ENCODE measurements around the gene OR56A5. TPM values are rescaled to one million over a fixed set of nuclear protein-coding genes. Genes with fewer than 3 reads are reported as not detected.

OR56A5 gene
- total and polyA plus RNA-seq, 8 donors = not detected

- Histone ChIP-seq H3K27ac (no peak overlapping the region), H3K27me3 (peaks cover 0 to 9% (median 0%) of the 10 kb centered on the region in 3 donors), H3K4me1 (no peaks in the 10 kb centered on the region), H3K9me3 (no peaks in the 10 kb centered on the region), H3K36me3 (no peaks in the 10 kb centered on the region), H3K4me3 (no peak overlapping the region)
- 37 to 66% (median 49%) methylated on average over 3 of the region's 3 CpGs for WGBS, 5 donors
- no peak for TF ChIP-seq CTCF (IDR thresholded peaks at IDR 0.05)
- no peak for TF ChIP-seq POLR2A (IDR thresholded peaks at IDR 0.05)
- no peak for TF ChIP-seq POLR2AphosphoS5 (IDR thresholded peaks at IDR 0.05)
- TF ChIP-seq EP300 (IDR thresholded peaks at IDR 0.05) = no peak
- no peak for DNase-seq
- intact Hi-C loops (cut with DNase I; ENCODE audit: low total_unique reads) = no loop called here
Observed at GRCh38 chr11:5992150-5992549, 23.9 kb upstream of the OR56A5 start.

GRCh38 chr11:5989203-5989602 lies 20.9 kb upstream of the OR56A5 start:
- WGBS, 5 donors = 43 to 63% (median 50%) methylated on average over 4 of the region's 4 CpGs
- Histone ChIP-seq H3K27ac (no peak overlapping the region), H3K27me3 (peaks cover 0 to 7% (median 0%) of the 10 kb centered on the region in 3 donors), H3K36me3 (no peaks in the 10 kb centered on the region), H3K9me3 (no peaks in the 10 kb centered on the region), H3K4me3 (no peak overlapping the region), H3K4me1 (no peaks in the 10 kb centered on the region)
- intact Hi-C loops (cut with DNase I; ENCODE audit: low total_unique reads) = no loop called here
- TF ChIP-seq POLR2A (IDR thresholded peaks at IDR 0.05) (no peak), EP300 (IDR thresholded peaks at IDR 0.05) (no peak), CTCF (IDR thresholded peaks at IDR 0.05) (no peak), POLR2AphosphoS5 (IDR thresholded peaks at IDR 0.05) (no peak)
- no peak for DNase-seq

GRCh38 chr11:5986885-5987284 lies 18.6 kb upstream of the OR56A5 start, which contains the start of gene OR52L1:
TSS of gene OR52L1 (minus strand) at chr11:5986985. CDS start at chr11:5986930, 55 bp downstream.
- no peak for DNase-seq
- Histone ChIP-seq H3K4me1 (no peaks in the 10 kb centered on the region), H3K36me3 (no peaks in the 10 kb centered on the region), H3K4me3 (no peak within 1 kb of the TSS), H3K9me3 (peaks cover 0 to 4% (median 0%) of the 10 kb centered on the region in 4 donors), H3K27me3 (peaks cover 0 to 14% (median 0%) of the 10 kb centered on the region in 3 donors), H3K27ac (no peak within 1 kb of the TSS)
- TF ChIP-seq CTCF (IDR thresholded peaks at IDR 0.05) (no peak), EP300 (IDR thresholded peaks at IDR 0.05) (no peak), POLR2AphosphoS5 (IDR thresholded peaks at IDR 0.05) (no peak), POLR2A (IDR thresholded peaks at IDR 0.05) (no peak)
- WGBS, 5 donors = 44 to 62% (median 55%) methylated on average over 1 of the region's 1 CpG
- intact Hi-C loops (cut with DNase I; ENCODE audit: low total_unique reads) = no loop called here

GRCh38 chr11:5983443-5983842 lies 15.1 kb upstream of the OR56A5 start:
- Histone ChIP-seq H3K27ac (no peak overlapping the region), H3K4me3 (no peak overlapping the region), H3K36me3 (no peaks in the 10 kb centered on the region), H3K4me1 (no peaks in the 10 kb centered on the region), H3K9me3 (peaks cover 0 to 9% (median 7%) of the 10 kb centered on the region in 4 donors), H3K27me3 (peaks cover 0 to 7% (median 0%) of the 10 kb centered on the region in 3 donors)
- DNase-seq = no peak
- WGBS, 5 donors = 29 to 54% (median 40%) methylated on average over 1 of the region's 1 CpG
- intact Hi-C loops (cut with DNase I; ENCODE audit: low total_unique reads) = no loop called here
- TF ChIP-seq CTCF (IDR thresholded peaks at IDR 0.05) (no peak), POLR2AphosphoS5 (IDR thresholded peaks at IDR 0.05) (no peak), POLR2A (IDR thresholded peaks at IDR 0.05) (no peak), EP300 (IDR thresholded peaks at IDR 0.05) (no peak)

All from stomach (tissue), 9 donors.